ENCODE results near the gene HSF2.

HSF2 gene

DNA sequence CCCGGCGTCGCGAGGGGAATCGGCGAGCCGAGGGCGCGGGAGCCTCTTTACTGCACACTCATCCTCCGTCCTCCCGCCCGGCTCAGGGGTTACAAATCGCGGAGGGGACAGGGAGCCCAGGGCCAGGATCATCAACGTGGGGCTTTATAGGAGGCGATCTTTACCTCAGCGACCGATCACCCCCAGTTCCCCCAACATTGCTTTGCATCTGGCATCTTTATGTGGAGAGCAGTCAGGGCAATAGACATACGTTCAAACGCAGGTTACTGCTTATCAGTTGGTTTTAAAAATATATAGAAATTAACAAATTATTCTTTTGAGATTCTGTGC, 634 bp downstream of the HSF2 start:
- no peak for DNase-seq (ENCODE audit: low read depth)

DNA sequence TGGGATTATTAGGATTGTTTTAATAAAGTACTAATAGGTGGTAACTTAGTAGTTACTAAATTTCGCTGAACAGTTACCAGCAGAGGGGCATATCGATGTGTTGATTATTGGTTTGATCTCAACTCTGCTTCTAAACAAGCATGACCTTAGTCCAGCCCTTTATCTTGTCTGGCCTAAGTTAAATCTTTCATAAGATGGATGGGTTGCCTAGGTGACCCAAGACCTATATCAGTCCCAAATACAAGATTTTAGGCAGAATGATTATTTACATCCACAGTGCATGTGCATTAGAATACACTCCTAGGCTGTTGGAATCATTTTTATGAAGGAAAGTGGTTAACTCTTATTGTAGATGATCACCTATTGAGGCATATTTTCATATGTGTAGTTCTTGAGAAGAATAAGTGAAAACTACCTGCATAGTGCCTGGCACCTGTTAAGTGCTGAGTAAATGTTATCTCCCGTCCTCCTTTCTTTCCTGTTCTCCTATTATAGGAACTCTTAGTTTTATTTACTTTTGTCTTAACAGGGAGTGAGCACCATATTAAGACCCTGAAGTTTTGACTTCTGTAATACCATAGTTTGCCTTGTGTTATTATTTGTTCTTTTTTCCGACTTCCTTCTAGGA, 1.1 kb downstream of the HSF2 start:
- no peak for DNase-seq (ENCODE audit: low read depth)

DNA sequence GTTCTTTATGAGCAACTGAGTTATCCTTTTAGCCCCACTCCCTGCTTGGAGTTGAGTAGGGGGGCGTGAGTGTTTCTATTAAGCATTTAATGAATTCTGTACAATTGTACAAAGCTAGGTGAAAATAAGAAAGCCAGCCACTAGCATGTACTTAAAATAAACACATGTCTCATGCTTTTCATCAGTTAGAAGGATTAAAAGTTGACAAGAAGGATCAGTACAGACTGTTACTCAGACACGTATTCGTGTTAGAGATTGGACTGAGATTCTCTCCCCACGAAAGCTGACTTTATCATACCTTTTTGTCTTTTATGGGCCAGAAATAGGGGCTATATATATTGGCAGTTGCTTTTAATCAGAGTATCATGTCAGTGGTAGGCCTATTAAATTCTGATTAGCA, 1.7 kb downstream of the HSF2 start:
- DNase-seq (ENCODE audit: low read depth): no peak

GRCh38 chr6:122404444-122404843, 5.0 kb downstream of the HSF2 start:
- no peak for DNase-seq (ENCODE audit: low read depth)

DNA sequence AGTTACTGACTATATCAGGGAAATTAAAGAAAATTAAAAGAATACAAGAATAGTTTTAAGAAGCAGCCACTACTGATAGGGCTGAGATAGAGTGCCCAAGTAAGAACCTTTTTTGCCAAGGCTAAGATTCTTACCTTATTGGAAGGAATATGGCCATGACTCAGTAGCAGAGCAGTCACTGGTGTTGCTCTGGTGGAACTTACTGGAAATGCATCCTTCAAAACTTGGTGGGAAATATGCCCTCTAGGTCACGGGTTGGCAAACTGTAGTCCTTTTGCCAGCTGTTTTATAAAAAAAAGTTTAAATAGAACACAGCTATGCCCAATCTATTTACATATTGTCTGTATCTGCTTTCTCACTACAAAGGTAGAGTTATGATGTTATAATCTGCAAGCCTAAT, 6.0 kb downstream of the HSF2 start:
- DNase-seq (ENCODE audit: low read depth): peak; percentile 41

- no peak for DNase-seq (ENCODE audit: low read depth)
Observed at GRCh38 chr6:122406187-122406586, 6.7 kb downstream of the HSF2 start.

DNA sequence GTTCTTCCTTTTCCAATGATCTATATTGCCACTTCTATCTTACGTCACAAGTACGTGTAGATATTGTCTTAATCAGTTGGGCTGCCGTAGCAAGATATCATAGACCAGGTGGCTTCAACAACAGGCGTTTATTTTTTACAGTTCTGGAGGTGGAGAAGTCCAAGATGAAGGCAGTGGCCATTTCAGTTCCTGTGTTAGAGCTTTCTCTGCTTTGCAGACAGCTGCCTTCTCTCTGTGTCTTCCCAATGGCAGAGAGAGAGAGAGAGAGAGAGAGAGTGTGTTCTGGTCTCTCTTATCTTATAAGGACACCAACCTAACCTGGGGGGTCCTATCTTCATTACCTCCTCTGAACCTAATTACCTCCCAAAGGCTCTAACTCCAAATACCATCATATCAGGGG, 8.3 kb downstream of the HSF2 start:
- no peak for DNase-seq (ENCODE audit: low read depth)

- no peak for DNase-seq (ENCODE audit: low read depth)
Observed at GRCh38 chr6:122408240-122408639, 8.8 kb downstream of the HSF2 start.

DNA sequence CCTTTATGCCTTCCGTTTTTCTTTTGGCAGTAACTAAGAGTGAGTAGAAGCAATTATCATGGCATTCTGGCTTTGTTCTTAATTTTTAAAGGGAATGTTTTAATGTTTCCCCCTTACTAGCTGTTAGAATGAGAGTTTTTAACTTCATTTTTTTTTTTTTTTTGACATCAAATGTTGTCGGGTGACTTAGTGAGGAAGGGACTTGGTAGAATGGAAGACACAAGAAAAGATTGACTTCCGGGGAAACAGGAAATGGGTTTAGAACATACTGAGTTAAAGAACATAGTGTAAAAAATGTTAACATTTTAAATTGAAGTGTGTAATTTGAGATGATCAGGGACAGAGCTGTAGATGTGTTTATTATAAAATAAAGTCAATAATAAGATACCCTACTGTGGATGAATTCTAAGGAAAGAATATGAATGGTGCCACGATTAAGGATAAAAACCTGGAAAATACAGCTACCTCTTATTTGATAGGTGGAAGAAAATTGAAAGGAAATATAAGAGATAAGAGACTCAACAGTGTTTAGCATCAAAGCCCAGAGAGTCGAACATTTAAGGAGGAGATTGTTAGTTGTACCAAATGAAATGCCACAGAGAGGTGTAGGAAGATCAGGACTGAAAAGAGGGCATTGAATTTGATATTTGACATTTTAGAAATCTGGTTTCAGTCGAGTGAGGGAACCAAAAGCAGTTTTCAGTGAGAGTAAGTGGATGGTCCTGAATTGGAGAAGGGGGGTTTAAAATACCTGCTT, 9.4 kb downstream of the HSF2 start:
- no peak for DNase-seq (ENCODE audit: low read depth)

- DNase-seq (ENCODE audit: low read depth): no peak
Observed at GRCh38 chr6:122412001-122412400, 12.5 kb downstream of the HSF2 start.

DNA sequence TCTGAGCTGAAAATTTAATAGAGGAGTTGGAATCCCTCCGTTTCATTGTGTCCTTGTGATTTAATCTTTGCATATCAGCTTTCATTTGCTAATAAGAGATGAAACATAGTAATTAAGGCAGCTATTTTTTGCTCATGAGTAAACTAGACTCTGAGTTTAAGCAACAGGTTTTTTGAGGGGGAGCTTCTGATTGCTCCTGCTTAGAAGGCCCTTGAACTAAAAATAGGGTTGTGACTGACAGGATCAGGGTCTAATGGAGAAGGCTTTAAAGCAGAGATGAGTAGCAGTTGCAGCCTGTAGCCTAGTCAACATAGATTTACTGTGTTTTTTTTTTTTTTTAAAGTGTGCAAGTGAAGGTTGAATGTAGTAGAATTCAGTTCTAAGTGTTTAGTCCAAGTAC, 17.4 kb downstream of the HSF2 start:
- DNase-seq (ENCODE audit: low read depth): no peak

DNA sequence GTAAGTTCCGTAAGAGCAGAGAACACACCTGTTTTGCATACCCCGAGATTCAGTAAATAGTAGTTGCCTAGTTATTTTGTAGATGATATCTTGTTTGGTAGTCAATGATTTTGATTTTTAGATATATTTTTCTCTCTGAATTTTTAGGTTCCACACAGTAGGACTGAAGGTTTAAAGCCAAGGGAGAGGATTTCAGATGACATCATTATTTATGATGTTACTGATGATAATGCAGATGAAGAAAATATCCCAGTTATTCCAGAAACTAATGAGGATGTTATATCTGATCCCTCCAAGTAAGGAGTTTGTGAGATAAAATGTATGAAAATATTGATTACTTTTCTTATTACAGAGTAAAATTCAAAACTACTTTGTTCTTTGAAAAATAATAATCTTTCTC, 22.6 kb downstream of the HSF2 start:
- no peak for DNase-seq (ENCODE audit: low read depth)

GRCh38 chr6:122422614-122423267, 23.3 kb downstream of the HSF2 start:
- DNase-seq (ENCODE audit: low read depth): no peak

GRCh38 chr6:122423734-122424133, 24.3 kb downstream of the HSF2 start:
- no peak for DNase-seq (ENCODE audit: low read depth)

DNA sequence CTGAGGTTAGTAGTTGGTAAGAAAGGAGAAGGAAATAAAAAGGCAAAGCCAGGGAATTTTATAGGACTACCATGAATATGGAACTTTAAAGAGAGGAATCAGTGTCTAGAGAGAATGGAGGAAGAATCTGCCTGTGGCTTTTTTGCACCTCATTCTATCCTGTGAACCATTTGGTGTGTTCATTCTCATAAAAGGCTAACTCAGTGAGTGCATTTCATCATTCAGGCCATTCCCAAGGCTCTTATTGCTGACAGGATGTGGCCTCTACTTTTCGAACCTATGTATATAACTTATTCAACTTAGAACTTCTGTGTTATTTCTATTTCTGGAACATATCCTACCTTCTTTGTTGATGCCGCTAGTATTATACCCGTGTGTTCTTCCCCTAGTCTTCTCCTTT, 27.1 kb downstream of the HSF2 start:
- DNase-seq (ENCODE audit: low read depth): no peak

DNA sequence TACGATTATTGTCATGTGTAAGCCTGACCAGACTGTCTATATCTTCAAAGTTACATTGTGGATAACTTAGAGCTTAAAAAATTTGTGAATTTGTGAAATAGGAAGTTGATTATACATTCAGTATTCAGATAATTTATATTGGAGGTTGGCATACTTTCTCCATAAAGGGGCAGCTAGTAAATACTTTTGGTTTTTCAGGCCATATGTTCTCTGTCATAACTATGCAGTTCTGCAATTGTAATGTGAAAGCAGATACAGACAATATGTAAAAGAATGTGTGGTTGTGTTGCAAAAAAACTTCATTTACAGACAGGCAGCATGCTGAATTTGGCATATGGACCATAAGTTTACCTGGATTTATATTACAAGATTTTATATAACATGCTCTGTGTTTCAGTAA, 29.3 kb downstream of the HSF2 start:
- DNase-seq (ENCODE audit: low read depth): no peak

DNA sequence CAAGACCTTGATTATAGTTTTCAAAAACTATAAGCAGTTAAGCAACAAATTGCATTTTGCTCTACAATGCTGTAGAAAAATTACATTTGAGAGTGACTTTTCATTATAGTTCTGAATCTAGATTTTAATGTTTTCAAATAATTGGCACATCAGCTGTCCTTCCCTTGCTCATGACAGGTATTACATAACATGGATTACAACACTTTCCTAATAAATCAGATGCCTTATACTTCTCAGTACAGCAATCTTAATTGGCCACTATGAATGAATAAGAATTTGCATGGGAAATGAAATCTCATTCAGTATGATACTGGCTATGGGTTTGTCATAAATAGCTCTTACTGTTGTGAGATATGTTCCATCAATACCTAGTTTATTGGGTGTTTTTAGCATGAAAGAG, 29.9 kb downstream of the HSF2 start:
- DNase-seq (ENCODE audit: low read depth): no peak

- no peak for DNase-seq (ENCODE audit: low read depth)
Observed at GRCh38 chr6:122431780-122432179, 32.3 kb downstream of the HSF2 start.

DNA sequence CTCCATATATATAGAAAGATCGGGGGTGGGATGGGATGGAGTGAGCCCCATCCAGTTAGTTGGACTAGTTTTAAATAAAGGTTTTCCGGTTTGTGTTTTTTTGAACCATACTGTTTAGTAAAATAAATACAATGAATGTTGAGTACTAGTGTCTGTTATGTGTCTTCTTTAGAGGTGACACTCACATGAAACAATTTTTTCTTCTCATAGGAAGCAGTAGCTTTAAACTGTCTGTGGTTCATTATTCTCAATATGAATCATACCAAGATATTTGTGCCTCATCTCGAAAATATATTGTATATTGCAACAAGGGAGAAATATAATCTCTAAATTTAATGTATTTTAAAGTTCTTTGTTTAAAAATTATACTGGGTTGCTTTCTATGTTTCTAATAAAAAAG, 33.4 kb downstream of the HSF2 start:
- DNase-seq (ENCODE audit: low read depth): peak; percentile 43

DNA sequence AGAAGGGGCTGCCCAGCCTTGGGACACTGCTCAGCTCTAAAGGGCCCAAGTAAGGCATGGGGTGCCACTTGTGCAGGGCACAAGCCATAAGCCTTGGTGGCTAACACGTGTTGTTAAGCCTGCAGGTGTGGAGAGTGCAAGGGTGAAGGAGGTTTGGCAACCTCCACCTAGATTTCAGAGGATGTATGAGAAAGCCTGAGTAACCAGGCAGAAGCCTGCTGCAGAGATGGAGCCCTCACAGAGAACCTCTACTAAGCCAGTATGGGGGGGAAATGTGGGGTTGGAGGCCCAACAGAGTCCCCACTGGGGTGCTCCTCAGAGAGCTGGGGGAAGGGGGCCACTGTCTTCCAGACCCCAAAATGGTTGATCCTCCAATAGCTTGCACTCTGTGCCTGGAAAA, 39.5 kb downstream of the HSF2 start:
- DNase-seq (ENCODE audit: low read depth): no peak

DNA sequence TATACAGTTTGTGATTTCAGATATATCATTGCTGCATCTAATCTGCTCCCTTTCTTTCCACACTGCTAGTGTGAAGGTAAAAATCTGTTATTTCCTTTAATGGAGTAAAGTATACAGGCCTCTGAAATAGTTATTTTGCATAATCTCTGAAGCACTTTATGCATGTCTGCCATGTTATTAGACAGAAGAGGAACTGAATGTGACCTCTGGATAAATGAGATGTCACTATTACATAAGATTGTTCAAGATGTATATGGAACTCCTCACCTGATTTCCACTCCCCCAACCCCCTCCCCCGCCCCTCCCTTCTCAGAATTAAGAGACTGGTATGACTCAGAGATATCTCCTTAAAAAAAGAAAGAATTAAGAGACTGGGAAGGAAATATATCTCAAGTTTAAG, 45.8 kb downstream of the HSF2 start:
- DNase-seq (ENCODE audit: low read depth): no peak

GRCh38 chr6:122449069-122449468, 49.6 kb downstream of the HSF2 start:
- DNase-seq (ENCODE audit: low read depth): no peak

DNA sequence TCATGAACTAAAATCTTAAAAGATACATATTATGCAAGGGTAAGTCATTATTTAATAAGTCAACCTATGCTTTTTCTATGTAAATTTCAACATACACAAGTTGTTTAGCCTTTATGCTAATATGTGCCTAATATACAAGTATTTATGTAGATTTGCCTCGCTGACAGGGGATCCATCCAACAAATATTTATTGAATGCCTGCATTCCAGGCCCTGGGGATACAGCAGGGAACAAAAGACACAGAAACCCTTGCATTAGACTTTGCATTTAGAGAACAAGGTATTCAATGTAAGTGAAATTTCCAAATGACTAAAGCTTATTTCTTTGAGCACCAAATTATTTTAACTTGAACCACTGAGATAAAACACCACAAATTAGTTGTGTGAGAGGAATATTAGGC, 53.1 kb downstream of the HSF2 start:
- no peak for DNase-seq (ENCODE audit: low read depth)

DNA sequence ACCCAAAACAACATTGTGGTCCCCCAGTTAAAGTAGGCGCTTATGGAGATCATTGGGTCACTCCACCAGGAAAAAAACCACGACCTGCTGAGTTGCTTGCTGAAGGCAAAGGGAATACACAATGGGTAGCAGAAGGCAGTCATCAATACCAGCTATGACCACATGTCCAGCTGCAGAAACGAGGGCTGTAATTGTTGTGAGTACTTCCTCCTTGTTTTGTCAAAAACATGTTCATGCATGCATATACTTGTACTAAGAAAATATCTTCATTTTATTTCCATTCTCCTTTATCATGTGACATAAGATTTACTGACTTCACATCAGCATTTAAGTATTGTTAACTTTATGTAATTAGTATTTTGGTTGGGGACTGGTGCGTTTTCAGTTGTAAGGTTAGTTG, 55.2 kb downstream of the HSF2 start:
- no peak for DNase-seq (ENCODE audit: low read depth)
